Measurements from ENCODE around the gene PCNP. TPM values are rescaled to one million over a fixed set of nuclear protein-coding genes. Genes with fewer than 3 reads are reported as not detected.
"Not testable (repeated sequence)": the region's sequence is repeated elsewhere in the genome, so short reads cannot be mapped to it uniquely, and the experiment has no call there.

The PCNP gene
- polyA plus RNA-seq, 5 donors: 174 to 265 (median 236) TPM

DNA sequence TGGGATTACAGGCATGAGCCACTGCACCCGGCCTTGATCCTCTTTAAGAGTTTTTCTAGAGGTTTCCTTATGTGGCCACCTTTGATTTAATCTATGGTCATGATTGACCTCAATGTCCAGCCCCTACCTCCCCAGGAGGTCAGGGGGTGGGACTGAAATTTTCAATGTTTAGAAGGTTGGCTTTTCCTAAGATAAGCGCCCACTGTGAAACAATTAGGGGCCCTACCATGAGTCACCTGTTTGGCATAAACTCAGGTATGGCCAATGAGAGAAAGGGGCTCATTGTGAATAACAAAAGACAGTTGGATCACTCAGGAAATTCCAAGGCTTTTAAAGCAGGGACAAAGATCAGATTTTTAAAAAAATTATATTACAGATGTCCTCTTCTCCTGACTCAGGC lies 51.9 kb downstream of the PCNP start:
- no peak for DNase-seq

GRCh38 chr3:101629219-101629618 lies 55.2 kb downstream of the PCNP start:
- DNase-seq: no peak

DNA sequence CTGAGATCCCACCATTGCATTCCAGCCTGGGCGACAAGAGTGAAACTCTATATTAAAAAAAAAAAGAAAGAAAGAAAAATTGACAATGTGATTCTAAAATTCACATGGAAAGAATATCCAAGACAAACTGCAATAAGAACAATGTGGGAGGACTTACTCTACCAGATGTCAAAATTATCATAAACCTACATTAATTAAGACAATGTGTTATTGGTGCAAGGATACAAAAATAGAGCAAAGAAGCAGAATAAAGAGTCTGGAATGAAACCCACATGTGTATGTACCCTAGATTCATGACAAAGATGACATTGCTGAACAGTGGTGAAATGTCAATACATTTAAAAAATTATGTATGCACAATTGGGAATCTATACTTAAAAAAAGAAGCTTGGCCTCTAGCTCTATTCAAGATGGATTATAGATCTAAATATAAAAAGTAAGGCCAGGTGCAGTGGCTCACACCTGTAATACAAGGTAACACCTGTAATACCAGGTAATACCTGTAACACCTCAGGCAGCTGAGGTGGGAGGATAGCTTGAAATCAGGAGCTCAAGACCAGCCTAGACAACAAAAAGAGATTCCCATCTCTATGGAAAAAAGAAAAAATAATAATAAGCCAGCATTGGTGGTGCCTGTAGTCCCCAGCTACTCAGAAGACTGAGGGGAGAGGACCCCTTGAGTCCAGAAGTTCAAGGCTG lies 57.3 kb downstream of the PCNP start:
- DNase-seq: no peak

DNA sequence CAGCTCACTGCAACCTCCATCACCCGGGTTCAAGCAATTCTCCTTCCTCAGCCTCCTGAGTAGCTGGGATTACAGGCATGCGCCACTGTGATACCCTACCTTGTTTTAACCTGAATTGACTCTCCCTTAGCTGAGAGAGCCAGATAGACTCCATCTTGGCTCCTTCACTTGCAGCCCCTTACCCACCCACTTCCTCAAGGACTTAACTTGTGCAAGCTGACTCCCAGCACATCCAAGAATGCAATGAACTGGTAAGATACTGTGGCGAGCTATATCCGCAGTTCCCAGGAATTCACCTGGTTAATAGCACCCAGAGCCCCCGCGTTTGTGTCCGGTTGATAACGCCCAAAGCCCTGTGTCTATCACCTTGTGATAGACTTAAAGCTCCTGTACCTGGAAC lies 58.0 kb downstream of the PCNP start:
- DNase-seq: not testable (repeated sequence)

DNA sequence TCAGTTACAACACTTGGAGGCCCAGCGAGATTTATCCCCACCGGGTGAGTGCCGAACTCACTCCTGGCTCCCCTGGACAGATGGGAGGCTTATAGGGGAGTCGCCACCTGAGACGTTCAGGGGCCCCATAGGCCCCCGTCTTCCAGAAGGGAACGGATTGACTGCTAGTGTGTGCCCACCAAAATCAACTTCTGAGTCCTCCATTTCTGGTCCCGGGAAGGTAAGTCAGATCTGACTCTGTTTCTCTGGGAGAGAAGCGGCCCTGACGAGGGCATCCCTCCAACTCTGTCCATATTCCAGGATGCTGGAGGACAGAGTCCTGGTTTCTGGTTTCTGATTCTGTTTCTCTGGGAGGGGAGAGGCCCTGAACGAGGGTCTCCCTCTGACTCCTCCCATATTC lies 58.6 kb downstream of the PCNP start:
- DNase-seq: no peak

- DNase-seq: peak in 1 of 2 donors; percentile 2
These were observed 59.2 kb downstream of the PCNP start for GRCh38 chr3:101633186-101633585.

DNA sequence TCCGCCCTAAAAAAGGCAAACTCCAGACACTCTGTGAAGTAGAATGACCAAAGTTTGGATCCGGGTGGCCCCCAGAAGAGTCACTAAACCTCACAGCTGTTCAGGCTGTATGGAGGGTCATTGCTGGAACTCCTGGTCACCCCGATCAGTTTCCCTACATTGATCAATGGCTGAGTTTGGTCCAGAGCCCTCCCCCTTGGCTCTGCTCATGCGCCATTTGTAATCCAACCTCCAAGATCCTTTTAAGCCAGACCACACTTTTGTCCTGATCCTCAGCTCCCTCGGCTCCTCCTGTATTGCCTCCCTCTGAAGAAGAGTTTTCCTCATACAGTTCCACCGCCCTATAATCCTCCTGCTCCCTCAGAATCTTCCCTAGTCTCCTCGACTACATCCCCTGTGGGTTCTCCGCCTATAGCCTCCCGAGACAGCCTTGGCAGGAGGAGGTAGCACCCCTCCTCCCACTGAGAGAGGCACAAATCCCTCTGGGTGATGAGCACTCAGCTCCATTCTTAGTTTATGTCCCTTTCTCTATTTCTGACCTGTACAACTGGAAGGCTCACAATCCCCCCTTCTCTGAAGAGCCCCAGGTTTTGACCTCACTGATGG lies 60.7 kb downstream of the PCNP start:
- DNase-seq: no peak

- no peak for DNase-seq
These were observed 61.4 kb downstream of the PCNP start for GRCh38 chr3:101635345-101635744.

GRCh38 chr3:101635954-101636798 lies 62.2 kb downstream of the PCNP start:
- DNase-seq: peak; percentile 20 to 37

DNA sequence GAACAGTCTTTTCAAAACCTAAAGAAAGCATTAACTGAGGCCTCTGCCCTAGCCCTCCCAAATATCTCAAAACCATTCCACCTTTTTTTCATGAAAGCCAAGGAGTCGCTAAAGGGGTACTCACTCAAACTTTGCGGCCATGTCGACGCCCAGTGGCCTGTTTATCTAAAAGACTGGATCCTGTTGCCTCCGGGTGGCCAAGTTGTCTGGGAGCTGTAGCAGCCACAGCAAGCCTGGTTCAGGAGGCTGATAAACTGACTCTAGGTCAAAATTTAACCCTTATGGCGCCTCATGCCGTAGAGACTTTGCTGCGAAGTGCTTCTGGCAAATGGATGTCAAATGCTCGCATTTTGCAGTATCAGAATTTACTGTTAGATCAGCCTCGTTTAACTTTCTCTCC lies 63.5 kb downstream of the PCNP start:
- no peak for DNase-seq

DNA sequence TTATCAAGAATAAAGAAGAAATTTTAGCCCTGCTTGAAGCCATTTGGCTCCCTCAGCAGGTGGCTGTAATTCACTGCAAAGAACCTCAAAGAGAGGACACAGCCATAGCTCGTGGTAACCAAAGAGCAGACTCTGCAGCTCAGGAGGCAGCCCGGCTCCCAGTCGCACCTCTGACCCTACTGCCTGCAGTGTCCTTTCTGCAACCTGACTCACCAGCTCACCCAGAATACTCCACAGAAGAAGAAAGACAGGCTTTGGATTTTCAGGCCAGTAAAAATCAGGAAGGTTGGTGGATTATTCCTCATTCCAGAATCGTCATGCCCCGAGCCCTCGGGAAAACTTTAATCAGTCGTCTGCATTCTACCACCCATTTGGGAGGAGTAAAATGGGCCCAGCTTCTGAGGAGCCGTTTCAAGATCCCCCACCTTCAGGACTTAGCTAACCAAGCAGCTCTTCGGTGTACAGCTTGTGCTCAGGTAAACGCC lies 64.3 kb downstream of the PCNP start:
- no peak for DNase-seq

DNA sequence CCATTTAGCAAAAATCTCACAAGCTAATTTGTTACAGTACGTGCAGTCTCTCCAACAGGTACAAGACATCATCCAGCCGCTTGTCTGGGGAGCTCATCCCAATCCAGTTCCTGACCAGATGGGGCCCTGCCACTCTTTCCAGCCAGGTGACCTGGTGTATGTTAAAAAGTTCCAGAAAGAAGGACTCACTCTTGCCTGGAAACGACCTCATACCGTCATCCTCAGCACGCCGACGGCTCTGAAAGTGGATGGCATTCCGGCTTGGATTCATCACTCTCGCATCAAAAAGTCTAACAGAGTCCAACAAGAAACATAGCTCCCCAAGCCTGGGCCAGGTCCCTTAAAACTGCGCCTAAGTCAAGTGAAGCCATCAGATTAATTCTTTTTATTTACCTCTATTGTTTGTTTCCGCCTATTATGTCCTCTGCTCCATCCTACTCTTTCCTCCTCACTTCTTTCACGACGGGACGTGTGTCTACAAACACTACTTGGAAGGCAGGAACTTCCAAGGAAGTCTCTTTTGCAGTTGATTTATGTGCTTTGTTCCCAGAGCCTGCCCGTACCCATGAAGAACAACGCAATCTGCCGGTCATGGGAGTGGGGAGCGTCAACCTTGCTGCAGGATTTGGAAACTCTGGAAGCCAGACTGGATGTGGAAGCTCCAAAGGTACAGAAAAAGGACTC lies 65.4 kb downstream of the PCNP start:
- no peak for DNase-seq

GRCh38 chr3:101640256-101640655 lies 66.3 kb downstream of the PCNP start:
- DNase-seq: no peak

GRCh38 chr3:101641397-101642115 lies 67.6 kb downstream of the PCNP start:
- DNase-seq: not testable (repeated sequence)

DNA sequence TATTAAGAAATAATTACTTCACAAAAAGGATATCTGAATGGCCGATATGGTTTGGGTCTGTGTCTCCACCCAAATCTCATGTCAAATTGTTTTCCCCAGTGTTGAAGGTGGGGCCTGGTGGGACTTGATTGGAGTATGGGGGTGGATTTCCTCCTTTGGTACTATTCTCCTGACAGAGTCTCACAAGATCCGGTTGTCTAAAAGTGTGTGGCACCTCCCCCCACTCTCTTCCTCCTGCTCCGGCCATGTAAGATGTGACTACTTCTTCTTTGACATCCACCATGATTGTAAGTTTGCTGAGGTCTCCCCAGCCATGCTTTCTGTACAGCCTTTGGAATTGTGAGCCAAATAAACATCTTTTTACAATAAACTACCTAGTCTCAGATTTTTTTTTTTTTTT lies 68.5 kb downstream of the PCNP start:
- no peak for DNase-seq

GRCh38 chr3:101643009-101643844 lies 69.2 kb downstream of the PCNP start:
- no peak for DNase-seq
